Neural progenitor cell (in vitro differentiated cells): ENCODE measurements around the gene ZNF93. TPM values are rescaled to one million over a fixed set of nuclear protein-coding genes. Genes with fewer than 3 reads are reported as not detected.
"Not testable (repeated sequence)": the region's sequence is repeated elsewhere in the genome, so short reads cannot be mapped to it uniquely, and the experiment has no call there.

Source experiments
- DNase-seq: peaks from one replicate; pipeline ENCODE4 v3.0.0-alpha.2; 2016; ENCODE audit warnings: low spot score
- H2AFZ ChIP-seq: fragments of 200-600 bp; sonication (generic); replicated peaks from 2 replicates; pipeline ENCODE4 v1.6.1; 2016; ENCODE audit warnings: antibody characterized with exemption
- H3F3A ChIP-seq: fragments of 200-600 bp; sonication (generic); 2 replicates; pipeline ENCODE4 v1.6.1; 2016; ENCODE audit warnings: antibody characterized with exemption, low read depth
- H3K27ac ChIP-seq: fragments of 200-600 bp; sonication (generic); 2 replicates; pipeline ENCODE4 v1.5.1; 2016; ENCODE audit warnings: mild to moderate bottlenecking
- H3K27me3 ChIP-seq: fragments of 200-600 bp; sonication (generic); 2 replicates; pipeline ENCODE4 v1.6.1; 2016; ENCODE audit warnings: mild to moderate bottlenecking, moderate library complexity
- H3K36me3 ChIP-seq: fragments of 200-600 bp; sonication (generic); 2 replicates; pipeline ENCODE4 v1.5.1; 2016
- H3K4me1 ChIP-seq: fragments of 200-600 bp; sonication (generic); 2 replicates; pipeline ENCODE4 v1.6.1; 2016; ENCODE audit warnings: mixed run types
- H3K4me2 ChIP-seq: fragments of 200-600 bp; sonication (generic); 2 replicates; pipeline ENCODE4 v1.6.1; 2016
- H3K4me3 ChIP-seq: fragments of 200-600 bp; sonication (generic); 2 replicates; pipeline ENCODE4 v1.5.1; 2016
- H3K79me2 ChIP-seq: fragments of 200-600 bp; sonication (generic); 2 replicates; pipeline ENCODE4 v1.6.1; 2016; ENCODE audit warnings: low read depth
- H3K9ac ChIP-seq: fragments of 200-600 bp; sonication (generic); 2 replicates; pipeline ENCODE4 v1.6.1; 2016
- H3K9me3 ChIP-seq: fragments of 200-600 bp; sonication (generic); 2 replicates; pipeline ENCODE4 v1.5.1; 2016; ENCODE audit warnings: low read depth
- H4K20me1 ChIP-seq: fragments of 200-600 bp; sonication (generic); 2 replicates; pipeline ENCODE4 v1.6.1; 2016; ENCODE audit warnings: low read depth
- H3K27ac Mint-ChIP-seq: 3 replicates; pipeline ENCODE4 v1.8.0; 2021; ENCODE audit warnings: mixed read lengths
- H3K27me3 Mint-ChIP-seq: 2 replicates; pipeline ENCODE4 v1.8.0; 2022; ENCODE audit warnings: low read depth, mild to moderate bottlenecking, inconsistent platforms, moderate library complexity, mixed read lengths; ENCODE audit not compliant: insufficient read depth
- H3K36me3 Mint-ChIP-seq: 3 replicates; pipeline ENCODE4 v1.8.0; 2021; ENCODE audit warnings: mixed read lengths
- H3K4me1 Mint-ChIP-seq: 3 replicates; pipeline ENCODE4 v1.8.0; 2021; ENCODE audit warnings: mixed read lengths
- H3K4me3 Mint-ChIP-seq: 3 replicates; pipeline ENCODE4 v1.8.0; 2021; ENCODE audit warnings: mild to moderate bottlenecking, moderate library complexity, mixed read lengths
- H3K9me3 Mint-ChIP-seq: 3 replicates; pipeline ENCODE4 v1.8.0; 2020; ENCODE audit warnings: mixed read lengths
- CTCF ChIP-seq: fragments of 200-600 bp; sonication (generic); IDR thresholded peaks from 2 replicates; pipeline ENCODE4 v1.5.1; 2017; ENCODE audit warnings: antibody characterized with exemption, mild to moderate bottlenecking
- EZH2 ChIP-seq: fragments of 200-600 bp; sonication (generic); IDR thresholded peaks from 2 replicates; pipeline ENCODE4 v1.6.1; 2017; ENCODE audit warnings: antibody characterized with exemption, mild to moderate bottlenecking, moderate library complexity
- EZH2phosphoT487 ChIP-seq: fragments of 200-600 bp; sonication (generic); IDR thresholded peaks from 2 replicates; pipeline ENCODE4 v1.6.1; 2017; ENCODE audit warnings: antibody characterized with exemption
- total RNA-seq: library from RNA; depleted of rRNA; stranded (reverse); fragments of >200 nt; gene quantifications from 2 replicates; pipeline ENCODE4 v1.2.3, GENCODE V29; 2015; ENCODE audit warnings: low replicate concordance

ZNF93 gene
- 72.7 and 79.0 TPM in 2 replicates for total RNA-seq

- no peaks in the 10 kb centered on the region for H3K9me3 ChIP-seq
- Mint-ChIP-seq H3K27me3 (peaks cover 16% of the 10 kb centered on the region), H3K4me1 (peaks cover 7% of the 10 kb centered on the region), H3K9me3 (peaks cover 85% of the 10 kb centered on the region), H3K27ac (peak within 1 kb of the TSS; percentile 98), H3K4me3 (peak within 1 kb of the TSS; percentile 95), H3K36me3 (peaks cover 55% of the 10 kb centered on the region)
- peak within 1 kb of the TSS; percentile 90 for H3K4me3 ChIP-seq
- H4K20me1 ChIP-seq: peaks cover 33% of the 10 kb centered on the region
- no peaks in the 10 kb centered on the region for H3K27me3 ChIP-seq
- peak within 1 kb of the TSS; percentile 94 for H3K9ac ChIP-seq
- TF ChIP-seq EZH2 (no peak), CTCF (no peak), EZH2phosphoT487 (no peak)
- peaks cover 50% of the 10 kb centered on the region for H3K79me2 ChIP-seq
- peaks cover 23% of the 10 kb centered on the region for H3K4me1 ChIP-seq
- no peaks in the 10 kb centered on the region for H3K36me3 ChIP-seq
- H3K27ac ChIP-seq: peak within 1 kb of the TSS; percentile 98
- peak; percentile 98 for DNase-seq
- peak within 1 kb of the TSS; percentile 84 for H3K4me2 ChIP-seq
- peaks cover 59% of the 10 kb centered on the region for H3F3A ChIP-seq
- peak within 1 kb of the TSS; percentile 44 for H2AFZ ChIP-seq
These were observed at the start of gene ZNF93 for GRCh38 chr19:19900729-19901444. ZNF93 (plus strand) TSS chr19:19900946; CDS start chr19:19901089, 143 bp downstream.

- H3K27ac Mint-ChIP-seq, H3K79me2 ChIP-seq: not testable (repeated sequence)
These were observed 49.0 kb upstream of the ZNF93 start for GRCh38 chr19:19851740-19852139.

GRCh38 chr19:19858751-19859150 lies 42.0 kb upstream of the ZNF93 start:
- Histone ChIP-seq H3K27me3 (no peaks in the 10 kb centered on the region), H3K27ac (no peak overlapping the region), H3F3A (no peaks in the 10 kb centered on the region), H3K4me3 (no peak overlapping the region), H3K79me2 (peaks cover 15% of the 10 kb centered on the region), H3K4me2 (no peak overlapping the region), H3K9ac (no peak overlapping the region), H3K4me1 (no peaks in the 10 kb centered on the region), H3K9me3 (no peaks in the 10 kb centered on the region), H3K36me3 (no peaks in the 10 kb centered on the region), H2AFZ (no peak overlapping the region), H4K20me1 (no peaks in the 10 kb centered on the region)
- H3K27me3 Mint-ChIP-seq: no peaks in the 10 kb centered on the region
- peaks cover 48% of the 10 kb centered on the region for H3K9me3 Mint-ChIP-seq
- H3K4me1 Mint-ChIP-seq: no peaks in the 10 kb centered on the region
- DNase-seq: no peak
- TF ChIP-seq EZH2 (no peak), CTCF (no peak), EZH2phosphoT487 (no peak)
- no peaks in the 10 kb centered on the region for H3K36me3 Mint-ChIP-seq
- H3K27ac Mint-ChIP-seq: no peak overlapping the region
- no peak overlapping the region for H3K4me3 Mint-ChIP-seq

More at GRCh38 chr19:19851740-19852139, 49.0 kb upstream of the ZNF93 start:
- H3K27ac ChIP-seq, H3K36me3 ChIP-seq, H3K4me3 ChIP-seq, H2AFZ ChIP-seq, H3F3A ChIP-seq, H3K9me3 ChIP-seq, H3K4me1 Mint-ChIP-seq, H3K9ac ChIP-seq, H3K4me1 ChIP-seq, H4K20me1 ChIP-seq, H3K27me3 ChIP-seq, H3K27me3 Mint-ChIP-seq, H3K4me2 ChIP-seq, DNase-seq, H3K36me3 Mint-ChIP-seq, H3K4me3 Mint-ChIP-seq: not testable (repeated sequence)
- peaks cover 22% of the 10 kb centered on the region for H3K9me3 Mint-ChIP-seq

GRCh38 chr19:19860756-19861390 lies 39.9 kb upstream of the ZNF93 start:
- no peaks in the 10 kb centered on the region for H3K36me3 Mint-ChIP-seq
- H3K27me3 Mint-ChIP-seq: peaks cover 4% of the 10 kb centered on the region
- Histone ChIP-seq H3K4me2 (peak overlapping the region; percentile 68), H3F3A (peaks cover 3% of the 10 kb centered on the region), H3K27me3 (no peaks in the 10 kb centered on the region), H3K79me2 (peaks cover 17% of the 10 kb centered on the region), H3K9me3 (no peaks in the 10 kb centered on the region), H3K9ac (peak overlapping the region; percentile 68), H3K27ac (no peak overlapping the region), H3K4me1 (no peaks in the 10 kb centered on the region), H2AFZ (no peak overlapping the region), H3K36me3 (no peaks in the 10 kb centered on the region), H4K20me1 (no peaks in the 10 kb centered on the region), H3K4me3 (peak overlapping the region; percentile 43)
- TF ChIP-seq CTCF (no peak), EZH2 (no peak), EZH2phosphoT487 (no peak)
- no peaks in the 10 kb centered on the region for H3K4me1 Mint-ChIP-seq
- H3K9me3 Mint-ChIP-seq: peaks cover 57% of the 10 kb centered on the region
- H3K4me3 Mint-ChIP-seq: no peak overlapping the region
- DNase-seq: peak; percentile 75
- no peak overlapping the region for H3K27ac Mint-ChIP-seq
